Activated naive CD4-positive, alpha-beta T cell treated with Interleukin-2 at 50 U/mL for 16 hours (primary cell): ENCODE results near the gene MBTPS1.
A peak's percentile ranks its signal among the peaks of the same experiment; 100 is the strongest.

Experiments used
- DNase-seq: peaks from one replicate; pipeline ENCODE4 v3.0.0-alpha.2; 2020

MBTPS1 gene

DNA sequence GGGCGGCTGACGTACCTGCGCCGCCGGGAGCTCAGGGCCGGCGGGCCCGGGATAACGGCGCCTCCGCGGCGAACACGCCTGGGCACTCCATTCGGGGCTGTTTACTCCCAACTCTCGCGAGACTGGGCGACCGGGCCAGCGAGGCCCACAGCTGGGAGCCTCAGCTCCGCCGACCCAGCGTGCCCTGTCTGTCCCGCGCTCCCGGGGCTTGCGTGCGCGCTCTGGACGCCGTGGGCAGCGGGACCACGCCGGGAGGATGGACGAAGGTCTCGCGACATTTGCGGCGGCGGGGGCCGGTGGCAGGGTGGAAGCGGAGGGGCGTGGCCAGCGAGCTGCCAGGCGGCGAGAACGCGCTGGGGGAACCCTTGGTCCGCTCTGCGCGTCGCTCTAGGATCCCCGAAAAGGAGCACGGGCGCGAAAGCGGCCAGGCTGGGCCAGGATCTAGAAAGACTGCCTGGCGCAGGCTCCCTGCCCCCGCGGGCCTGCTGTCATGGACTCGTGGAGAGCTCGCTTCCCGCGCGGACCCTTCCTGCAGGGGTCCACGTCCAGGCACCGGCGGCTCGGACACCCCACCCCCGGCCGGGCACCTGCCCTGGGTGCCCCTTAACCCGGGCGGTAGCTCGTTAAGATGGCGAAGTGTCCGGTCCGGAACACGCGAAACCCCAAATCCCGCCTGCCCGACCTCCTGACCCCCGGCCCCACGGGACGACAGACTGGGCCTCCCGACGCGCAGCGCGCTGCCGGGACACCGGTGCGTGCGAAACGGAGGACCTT, at the start of gene MBTPS1:
Gene MBTPS1, minus strand, starts transcription at position 223 of the 774 bp plus-strand sequence. CDS start 15,159 bp downstream, outside the sequence.
- peak; percentile 98 for DNase-seq

DNA sequence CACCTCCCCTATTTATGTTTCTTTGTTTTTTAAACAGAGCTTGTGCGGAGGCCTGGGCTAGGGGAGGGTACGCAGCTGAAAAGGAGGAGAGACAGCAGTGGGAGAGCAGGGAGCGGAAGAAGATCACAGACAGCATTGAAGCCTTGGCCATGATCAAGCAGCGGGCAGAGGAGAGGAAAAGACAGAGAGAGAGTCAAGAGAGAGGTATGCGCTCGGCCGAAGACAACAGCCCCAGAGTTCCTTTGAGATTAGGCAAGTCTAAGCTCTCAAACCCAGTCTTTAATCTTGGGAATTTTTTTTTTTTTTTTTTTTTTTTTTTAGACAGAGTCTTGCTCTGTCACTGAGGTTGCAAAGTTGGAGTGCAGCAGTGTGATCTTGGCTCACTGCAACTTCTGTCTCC, 49.0 kb upstream of the MBTPS1 start:
- DNase-seq: no peak

- DNase-seq: no peak
These were observed 45.1 kb upstream of the MBTPS1 start for GRCh38 chr16:84161801-84162200.

DNA sequence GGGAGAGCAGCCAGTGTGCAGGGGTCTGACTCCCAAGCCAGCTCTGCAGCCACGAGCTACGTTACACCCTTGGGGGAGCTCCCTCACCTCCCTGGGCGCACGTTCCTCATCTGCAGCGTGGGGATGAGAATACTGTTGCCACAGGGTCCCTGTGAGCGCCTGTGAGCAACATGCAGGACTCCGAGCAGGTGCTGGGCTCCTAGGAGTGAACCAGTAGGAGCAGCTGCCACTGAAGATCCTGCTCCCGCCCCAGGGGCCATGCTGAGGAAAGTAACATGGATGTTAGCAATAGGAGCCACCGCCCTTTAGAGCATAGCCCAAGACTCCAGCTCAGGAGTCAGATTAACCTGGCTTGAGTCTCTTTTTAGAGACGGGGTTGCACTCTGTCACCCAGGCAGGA, 44.3 kb upstream of the MBTPS1 start:
- DNase-seq: no peak

GRCh38 chr16:84159800-84160199, 43.1 kb upstream of the MBTPS1 start:
- DNase-seq: no peak

DNA sequence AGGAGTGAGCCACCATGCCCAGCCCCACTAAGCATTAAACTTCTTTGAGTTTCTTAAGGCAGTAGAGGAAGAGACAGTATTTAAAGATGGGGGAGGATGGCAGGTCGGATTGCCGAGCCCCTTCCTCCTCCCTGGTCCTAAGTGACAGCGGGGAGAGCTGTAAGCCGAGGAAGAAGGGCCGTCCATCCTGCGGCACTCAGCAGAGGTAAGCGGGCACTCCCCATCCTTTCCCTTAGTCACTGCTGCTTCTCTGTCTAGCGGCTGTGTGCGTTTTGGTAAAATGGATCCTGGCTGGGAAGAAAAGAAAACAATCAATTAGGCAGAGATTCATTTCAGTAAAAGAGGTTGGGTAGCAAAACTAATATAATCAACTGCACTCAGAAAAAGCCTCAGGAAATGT, 42.3 kb upstream of the MBTPS1 start:
- DNase-seq: no peak

- DNase-seq: no peak
These were observed 39.6 kb upstream of the MBTPS1 start for GRCh38 chr16:84156342-84156784.

- DNase-seq: no peak
These were observed 39.0 kb upstream of the MBTPS1 start for GRCh38 chr16:84155771-84156170.

DNA sequence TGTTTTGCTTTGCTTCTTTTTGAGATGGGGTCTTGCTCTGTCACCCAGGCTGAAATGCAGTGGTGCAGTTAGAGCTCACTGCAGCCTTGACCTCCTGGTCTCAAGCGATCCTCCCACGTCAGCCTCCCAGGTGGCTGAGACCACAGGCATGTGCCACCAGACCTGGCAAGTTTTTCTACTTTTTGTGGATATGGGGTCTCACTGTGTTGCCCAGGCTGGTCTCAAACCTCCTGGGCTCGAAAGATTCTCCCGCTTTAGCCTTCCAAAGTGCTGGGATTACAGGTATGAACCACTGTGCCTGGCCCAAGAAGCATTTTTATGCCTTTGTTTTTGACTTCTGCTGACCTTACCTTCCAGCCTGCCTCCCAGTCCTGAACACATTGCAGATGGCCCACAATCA, 38.5 kb upstream of the MBTPS1 start:
- DNase-seq: no peak

DNA sequence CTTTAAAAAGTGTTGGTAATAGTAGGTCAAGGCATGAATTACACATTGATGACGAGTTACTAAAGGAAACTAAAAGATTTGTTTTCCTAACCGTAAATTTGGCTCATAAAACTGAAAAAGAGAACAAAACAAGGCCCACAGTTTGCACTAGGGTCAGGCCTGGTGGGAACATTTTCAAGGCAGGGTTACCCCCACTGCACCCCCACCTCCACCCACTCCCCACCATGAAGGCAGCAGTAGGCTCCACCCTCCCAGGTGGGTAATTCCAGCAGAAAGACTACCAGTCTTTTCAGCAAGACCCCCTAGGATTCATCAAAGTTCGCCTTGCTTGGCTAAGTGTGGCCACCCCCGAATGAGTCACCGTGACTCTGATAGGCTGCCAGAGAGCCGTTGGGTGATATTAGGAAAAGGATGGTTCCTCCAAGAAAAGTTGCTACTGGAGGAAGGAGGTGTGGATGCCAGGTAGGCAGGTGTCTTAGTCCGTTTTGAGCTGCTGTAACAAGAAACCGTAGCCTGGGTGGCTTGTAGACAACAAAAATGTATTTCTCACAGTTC, 37.0 kb upstream of the MBTPS1 start:
- DNase-seq: no peak

DNA sequence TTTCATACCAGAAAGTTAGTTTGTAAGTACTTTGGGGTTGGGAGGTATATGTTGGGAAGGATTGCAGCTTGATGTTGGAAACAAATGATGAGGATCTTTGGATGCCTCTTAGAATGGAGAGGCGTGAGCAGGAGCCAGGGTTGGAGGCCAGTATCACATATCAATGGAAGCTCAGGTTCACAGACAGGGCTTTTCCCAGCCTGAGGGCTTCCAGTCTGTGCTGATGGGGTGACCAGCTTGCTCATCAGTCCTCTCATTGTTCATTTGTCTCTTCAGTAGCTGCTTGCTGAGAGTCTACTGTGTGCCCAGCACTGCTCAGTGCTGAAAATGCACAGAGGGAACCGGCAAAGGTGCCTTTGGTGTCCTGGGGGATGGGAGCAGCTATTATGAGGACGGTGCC, 34.2 kb upstream of the MBTPS1 start:
- no peak for DNase-seq

DNA sequence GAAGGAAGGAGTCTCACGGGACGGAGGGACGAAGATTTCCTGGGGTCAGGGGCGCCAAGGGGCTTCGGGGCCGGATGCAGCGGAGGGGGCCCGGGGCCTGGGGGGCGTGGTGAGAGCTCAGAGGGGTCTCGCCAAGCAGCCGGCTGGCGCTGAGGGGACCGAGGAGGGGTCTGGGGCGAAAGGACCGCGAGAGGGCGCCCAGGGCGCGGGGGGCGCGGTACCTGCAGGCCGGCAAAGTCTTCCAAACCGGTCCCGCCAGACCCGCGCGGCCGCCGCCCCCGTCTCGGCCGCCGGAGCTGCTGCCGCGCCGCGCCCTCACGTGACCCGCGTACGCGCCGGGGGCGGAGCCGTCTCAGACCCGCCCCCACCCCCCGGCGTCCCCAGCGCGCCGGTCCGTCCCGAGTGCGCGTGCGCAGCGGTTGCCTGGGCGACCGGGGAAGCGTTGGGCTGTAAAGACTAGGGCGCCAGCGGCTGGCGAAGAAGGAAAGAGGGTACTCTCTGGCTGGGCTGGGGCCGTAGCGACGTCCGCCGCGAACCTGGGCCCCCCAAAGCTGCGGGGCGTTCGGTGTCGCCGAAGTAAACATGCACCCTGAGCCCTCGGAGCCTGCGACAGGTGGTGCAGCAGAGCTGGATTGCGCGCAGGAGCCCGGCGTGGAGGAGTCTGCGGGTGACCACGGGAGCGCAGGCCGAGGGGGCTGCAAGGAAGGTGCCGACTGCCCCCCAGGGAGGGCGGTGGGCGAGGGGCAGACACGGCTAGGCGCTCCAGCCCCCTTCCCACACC, 28.3 kb upstream of the MBTPS1 start, which contains the start of the genes DNAAF1 and HSDL1:
Gene DNAAF1, plus strand, starts transcription at position 450 of the 781 bp plus-strand sequence. Its CDS starts 133 bp downstream, at position 583.
Gene HSDL1, minus strand, starts transcription at position 319 of the 781 bp plus-strand sequence. CDS start 13,856 bp downstream, outside the sequence.
- peak; percentile 93 for DNase-seq

DNA sequence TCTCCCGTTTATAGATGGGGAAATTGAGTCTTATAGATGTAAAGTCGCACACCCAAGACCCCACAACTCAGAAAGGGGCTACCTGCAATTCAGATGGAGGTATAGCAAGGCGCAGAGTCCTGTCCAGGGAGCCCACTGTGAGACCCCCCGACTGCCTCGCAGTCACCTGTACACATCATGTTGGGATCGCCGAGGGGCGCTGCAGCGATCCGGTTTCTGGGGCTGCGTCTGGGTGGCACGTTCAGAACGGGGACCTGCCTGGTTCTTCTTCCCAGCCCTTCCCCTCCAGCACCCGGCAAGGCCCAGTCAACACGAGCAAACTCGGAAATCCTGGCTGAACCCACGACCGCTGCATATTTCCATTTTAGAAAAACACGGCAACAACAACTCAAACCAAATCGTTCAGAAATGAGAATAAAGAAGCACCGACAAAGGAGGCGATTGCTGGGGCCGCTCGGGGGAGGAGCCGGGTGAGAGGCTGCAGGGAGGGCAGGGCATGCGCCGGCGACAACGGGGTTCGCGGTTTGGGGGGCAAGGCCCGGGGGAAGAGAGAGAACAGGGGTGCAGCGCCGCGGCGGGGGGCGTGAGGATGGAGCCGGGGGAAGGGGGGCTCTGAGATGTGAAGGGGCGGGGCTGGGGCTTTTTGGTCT, 27.6 kb upstream of the MBTPS1 start:
- peak; percentile 44 for DNase-seq

DNA sequence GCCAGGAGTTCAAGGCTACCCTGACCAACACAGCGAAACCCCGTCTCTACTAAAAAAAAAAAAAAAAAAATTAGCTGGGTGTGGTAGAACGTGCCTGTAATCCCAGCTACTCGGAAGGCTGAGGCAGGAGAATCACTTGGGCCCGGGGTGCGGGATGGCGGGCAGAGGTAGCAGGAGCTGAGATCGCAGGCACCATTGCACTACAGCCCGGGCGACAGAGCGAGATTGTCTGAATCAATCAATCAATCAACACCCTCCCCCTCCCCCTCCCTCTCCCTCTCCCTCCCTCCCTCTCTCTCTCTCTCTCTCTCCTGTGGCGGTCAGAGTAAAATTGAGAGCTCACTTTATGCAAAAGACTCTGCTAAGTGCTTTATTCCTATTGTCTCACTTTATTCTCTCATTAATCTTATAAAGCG, 27.1 kb upstream of the MBTPS1 start:
- no peak for DNase-seq

DNA sequence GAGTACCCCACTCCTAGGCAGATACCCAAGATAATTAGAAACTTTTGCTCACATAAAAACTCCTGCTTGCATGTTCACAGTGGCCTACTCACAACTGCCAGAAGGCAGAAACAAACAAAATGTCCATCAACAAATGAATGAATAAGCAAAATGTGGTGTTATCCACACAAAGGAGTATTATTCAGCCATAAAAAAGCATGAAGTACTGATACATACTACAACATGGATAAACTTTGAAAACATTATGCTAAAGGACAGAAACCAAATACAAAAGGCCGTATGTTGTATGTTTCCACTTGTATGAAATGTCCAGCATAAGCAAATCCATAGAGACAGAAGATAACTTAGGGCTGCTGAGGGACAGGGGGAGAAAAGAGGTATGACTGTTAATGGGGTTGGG, 26.3 kb upstream of the MBTPS1 start:
- no peak for DNase-seq

DNA sequence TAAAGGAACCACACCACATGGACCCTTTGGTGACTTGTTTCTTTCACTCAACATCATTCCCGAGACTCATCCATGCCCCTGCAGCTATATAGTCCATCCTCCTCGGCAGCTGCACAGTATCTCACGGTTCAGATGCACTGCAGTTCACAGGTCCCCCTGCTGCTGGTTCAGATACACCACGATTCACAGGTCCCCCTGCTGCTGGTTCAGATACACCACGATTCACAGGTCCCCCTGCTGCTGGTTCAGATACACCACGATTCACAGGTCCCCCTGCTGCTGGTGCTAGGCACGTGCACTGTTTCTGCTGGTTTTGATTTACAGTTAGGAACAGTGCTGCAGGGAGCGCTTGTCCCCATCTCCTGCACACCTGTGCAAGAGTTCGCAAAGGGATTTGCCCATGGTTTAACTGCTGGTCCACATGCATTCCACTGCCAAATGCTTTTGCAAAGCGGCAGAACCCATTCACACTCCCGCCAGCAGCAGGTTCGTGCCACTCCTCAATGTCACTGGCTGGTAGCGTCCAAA, 24.5 kb upstream of the MBTPS1 start:
- DNase-seq: no peak

- no peak for DNase-seq
These were observed 23.0 kb upstream of the MBTPS1 start for GRCh38 chr16:84139628-84140258.

GRCh38 chr16:84138824-84139627, 22.3 kb upstream of the MBTPS1 start:
- DNase-seq: no peak

DNA sequence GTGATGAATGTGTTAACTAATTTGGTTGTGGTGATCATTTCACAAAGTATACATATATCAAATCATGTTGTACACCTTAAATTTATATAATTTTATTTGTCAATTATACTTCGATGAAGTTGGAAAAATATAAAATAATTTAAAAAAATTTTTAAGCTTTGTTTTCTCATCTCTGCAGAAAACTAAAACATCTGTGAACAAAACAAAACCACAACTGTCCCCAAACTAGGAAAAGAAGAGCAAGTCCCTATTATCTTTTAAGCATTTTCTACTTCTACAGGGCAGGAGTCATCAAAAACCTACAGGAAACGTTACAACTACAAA, 21.7 kb upstream of the MBTPS1 start:
- no peak for DNase-seq

- no peak for DNase-seq
These were observed 21.1 kb upstream of the MBTPS1 start for GRCh38 chr16:84137769-84138357.

DNA sequence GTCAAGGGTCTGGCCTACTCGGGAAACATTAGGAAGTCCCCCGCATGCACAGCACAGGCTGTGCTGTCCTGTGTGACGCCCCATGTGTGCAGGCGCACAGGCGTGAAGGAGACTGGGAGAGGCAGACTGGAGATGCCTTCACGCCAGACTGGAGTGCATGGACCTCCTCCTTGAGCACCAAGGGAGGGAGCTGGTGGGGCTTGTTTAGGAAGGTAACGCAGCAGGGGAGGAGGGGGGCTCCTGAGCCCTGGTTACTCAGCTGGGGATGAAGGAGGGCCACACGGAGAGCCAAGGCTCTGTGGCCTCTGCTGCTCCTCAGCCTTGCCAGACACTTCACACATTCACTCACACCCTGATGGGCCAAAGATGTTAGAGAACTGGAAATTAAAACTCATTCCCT, 20.5 kb upstream of the MBTPS1 start:
- no peak for DNase-seq
